Measurements from ENCODE around the gene CTF1.
"Not testable (repeated sequence)": the region's sequence is repeated elsewhere in the genome, so short reads cannot be mapped to it uniquely, and the experiment has no call there.

Gene CTF1, protein sequence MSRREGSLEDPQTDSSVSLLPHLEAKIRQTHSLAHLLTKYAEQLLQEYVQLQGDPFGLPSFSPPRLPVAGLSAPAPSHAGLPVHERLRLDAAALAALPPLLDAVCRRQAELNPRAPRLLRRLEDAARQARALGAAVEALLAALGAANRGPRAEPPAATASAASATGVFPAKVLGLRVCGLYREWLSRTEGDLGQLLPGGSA

DNA sequence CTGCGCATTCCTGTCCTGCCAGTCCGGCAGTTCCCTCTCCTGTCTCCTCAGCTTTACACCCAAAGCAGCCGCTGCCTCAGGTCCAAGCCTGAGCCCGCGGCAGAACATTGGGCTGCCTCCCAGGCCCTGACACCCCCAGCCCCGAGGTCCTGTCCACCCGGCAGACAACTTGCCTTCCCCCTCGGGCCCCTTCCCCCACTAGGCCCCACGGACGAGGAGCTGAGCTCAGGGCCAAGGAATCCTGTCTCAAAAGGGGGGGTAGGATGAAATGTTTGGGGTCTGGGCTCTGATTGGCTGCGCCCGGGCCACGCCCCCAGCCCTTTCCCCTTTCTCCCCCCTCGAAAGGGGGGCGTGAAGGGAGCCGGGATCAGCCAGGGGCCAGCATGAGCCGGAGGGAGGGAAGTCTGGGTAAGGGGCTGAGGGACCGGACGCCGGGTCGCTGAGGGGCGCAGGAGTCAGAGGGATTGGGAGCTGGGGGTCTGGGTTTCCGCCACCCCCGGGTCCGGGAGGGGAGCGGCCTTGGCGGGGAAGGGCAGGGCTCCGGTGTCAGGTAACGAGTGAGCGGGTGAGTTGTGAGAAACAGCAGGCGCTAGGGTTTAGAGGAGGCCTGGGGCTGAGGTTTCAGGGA, at the start of gene CTF1:
Gene CTF1 (plus strand): TSS at position 354 of the 628 bp plus-strand sequence. CDS start 30 bp downstream, at position 384.
- peak in 1 of 3 experiments; percentile 24 for DNase-seq (ENCODE audit: low read depth in 3 of 3)

DNA sequence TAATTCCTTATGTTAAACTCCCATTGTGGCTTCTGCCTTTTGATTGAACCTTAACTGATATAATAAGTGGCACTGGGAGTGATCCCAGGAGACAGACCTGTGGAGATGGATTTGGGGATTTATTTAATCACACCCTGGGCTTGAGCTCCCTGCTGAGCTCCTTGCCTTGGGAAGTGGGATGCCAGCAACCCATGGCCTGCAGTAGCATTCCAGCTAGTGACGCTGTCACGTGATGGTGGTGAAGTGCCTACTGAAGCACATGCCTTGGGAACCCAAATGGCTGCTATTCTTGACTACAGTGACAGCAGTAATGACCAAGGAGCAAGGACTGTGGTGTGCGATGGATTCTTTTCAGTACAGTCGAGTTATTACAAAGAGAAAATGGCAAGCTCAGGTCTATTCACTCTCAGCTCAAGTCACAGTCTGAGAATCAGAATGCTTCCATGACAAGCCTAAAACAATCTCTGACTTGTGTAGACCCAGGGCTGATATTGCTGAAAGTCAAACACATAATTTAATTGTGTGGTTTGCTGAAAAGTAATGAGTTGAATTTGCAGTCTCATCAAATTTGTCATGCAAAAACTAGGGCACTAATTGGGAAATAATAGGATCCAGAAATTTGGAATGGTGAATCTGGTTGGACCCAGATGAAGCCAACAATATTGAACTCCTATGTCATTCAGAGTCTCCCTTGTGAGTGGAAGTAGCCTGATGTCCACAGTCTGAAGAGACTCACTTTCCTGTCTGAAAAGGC, 49.6 kb upstream of the CTF1 start:
- DNase-seq (ENCODE audit: low read depth in 3 of 3) = no peak

DNA sequence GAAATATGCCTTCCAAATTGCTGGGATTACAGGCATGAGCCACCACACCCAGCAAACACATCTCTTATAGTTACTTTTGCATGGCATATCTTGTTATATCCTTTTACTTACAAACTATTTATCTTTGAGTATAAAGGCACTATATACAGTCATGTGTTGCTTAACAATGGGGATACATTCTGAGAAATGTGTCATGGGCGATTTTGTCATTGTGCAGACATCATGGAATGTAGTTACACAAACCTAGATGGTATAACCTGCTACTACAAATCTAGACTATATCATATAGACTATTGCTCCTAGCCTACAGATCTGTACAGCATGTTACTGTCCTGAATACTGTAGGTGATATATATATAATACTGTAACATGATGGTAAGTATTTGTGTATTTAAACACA, 46.2 kb upstream of the CTF1 start:
- no peak for DNase-seq (ENCODE audit: low read depth in 3 of 3)

DNA sequence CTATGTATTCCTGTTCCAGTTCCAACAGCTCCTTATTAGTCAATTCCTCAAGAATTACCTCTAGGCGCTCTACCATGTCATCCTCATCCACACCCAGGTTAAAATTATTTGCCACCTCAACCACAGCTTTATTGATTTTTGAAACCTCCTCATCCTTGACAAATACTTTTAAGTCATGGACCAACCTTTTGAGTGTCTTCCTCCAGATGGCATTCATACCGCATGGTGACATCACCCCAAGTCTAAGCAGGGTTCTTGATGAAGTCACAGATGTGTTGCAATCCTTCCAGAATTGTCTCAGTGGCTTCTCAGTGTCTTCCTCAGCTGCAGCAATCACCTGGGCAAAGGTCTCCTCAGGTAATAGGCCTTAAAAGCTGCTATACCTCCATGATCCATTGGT, 42.7 kb upstream of the CTF1 start:
- DNase-seq (ENCODE audit: low read depth in 3 of 3) = no peak

DNA sequence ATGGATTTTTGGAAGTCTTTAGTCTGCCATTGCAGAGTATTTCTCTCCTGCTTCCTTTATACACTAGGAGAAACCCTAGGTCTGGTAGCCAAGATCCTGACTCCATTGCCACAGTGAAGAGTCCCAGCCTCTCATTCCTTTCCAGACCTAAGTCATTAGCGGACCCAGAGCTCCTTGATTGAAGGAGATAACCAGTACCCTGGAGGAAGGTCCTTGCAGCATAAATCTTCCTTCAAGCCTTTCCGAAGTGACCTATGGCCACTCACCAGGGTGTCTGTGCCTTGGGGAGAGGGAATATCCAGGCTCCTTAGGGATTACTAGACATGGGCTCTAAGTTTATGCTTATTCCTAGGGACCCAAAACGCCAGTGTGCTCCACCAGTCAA, 38.3 kb upstream of the CTF1 start:
- no peak for DNase-seq (ENCODE audit: low read depth in 3 of 3)

DNA sequence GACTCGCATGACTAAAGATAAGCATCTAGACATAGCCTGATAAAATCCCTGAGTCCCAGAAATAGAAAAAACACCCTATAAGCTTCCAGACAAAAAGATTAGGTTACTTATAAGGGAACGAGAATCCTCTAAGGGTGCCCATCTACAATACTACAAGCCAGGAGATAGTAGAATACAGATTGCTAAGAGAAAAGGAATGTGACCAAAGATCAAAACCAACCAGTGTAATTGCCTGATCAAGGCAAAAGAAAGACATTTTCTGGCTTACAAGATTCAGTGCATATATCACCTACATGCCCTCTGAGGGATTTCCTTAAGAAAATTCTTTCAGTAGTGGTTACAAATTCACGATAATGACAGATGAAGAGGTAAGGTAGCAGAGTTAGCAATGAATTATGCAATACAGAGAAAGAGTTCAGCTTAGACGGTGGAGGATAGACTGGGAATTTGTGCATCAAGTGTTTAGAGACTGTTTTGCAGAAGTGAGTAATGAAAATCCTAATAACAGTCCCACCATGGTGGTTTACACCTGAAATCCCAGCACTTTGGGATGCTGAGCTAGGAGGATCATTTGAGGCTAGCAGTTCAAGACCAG, 37.5 kb upstream of the CTF1 start:
- DNase-seq (ENCODE audit: low read depth in 3 of 3) = no peak

DNA sequence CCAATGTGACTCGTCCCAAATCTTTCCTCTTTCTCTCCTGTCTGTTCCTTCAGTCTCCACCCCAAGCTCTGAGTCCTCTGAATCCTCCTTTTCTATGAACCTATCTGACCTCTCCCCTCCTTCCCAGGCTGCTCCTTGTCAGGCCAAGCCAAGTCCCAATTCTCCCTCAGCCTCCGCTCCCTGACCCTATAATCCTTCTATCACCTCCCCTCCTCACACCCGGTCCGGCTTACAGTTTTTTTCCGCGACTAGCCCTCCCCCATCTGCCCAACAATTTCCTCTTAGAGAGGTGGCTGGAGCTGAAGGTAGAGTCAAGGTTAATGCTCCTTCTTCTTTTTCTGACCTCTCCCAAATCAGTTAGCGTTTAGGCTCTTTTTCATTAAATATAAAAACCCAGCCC, 35.7 kb upstream of the CTF1 start:
- DNase-seq (ENCODE audit: low read depth in 3 of 3) = not testable (repeated sequence)

DNA sequence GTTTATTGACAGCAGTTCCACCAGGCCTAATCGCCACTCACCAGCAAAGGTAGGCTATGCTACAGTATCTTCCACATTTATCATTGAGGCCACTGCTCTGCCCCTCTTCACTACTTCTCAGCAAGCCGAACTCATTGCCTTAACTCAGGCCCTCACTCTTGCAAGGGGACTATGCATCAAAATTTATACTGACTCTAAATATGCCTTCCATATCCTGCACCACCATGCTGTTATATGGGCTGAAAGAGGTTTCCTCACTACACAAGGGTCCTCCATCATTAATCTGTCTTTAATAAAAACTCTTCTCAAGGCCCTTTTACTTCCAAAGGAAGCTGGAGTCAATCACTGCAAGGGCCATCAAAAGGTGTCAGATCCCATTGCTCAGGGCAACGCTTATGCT, 33.2 kb upstream of the CTF1 start:
- DNase-seq (ENCODE audit: low read depth in 3 of 3) = not testable (repeated sequence)

DNA sequence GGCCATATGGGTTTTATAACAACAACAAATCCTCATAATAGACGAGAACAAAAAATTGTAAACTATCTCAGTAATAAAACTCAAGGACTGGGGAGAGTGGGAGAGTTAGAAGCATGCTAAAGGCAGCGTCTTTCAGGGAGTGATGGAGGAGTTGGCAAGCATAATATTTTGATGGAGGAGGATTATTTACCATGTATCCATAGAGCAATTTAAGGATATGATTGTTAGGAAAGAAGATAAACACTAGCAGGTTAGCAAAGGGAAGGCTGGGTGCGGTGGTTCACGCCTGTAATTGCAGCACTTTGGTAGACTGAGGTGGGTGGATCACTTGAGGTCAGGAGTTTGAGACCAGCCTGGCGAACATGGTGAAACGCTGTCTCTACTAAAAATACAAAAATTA, 30.4 kb upstream of the CTF1 start:
- DNase-seq (ENCODE audit: low read depth in 3 of 3) = no peak

DNA sequence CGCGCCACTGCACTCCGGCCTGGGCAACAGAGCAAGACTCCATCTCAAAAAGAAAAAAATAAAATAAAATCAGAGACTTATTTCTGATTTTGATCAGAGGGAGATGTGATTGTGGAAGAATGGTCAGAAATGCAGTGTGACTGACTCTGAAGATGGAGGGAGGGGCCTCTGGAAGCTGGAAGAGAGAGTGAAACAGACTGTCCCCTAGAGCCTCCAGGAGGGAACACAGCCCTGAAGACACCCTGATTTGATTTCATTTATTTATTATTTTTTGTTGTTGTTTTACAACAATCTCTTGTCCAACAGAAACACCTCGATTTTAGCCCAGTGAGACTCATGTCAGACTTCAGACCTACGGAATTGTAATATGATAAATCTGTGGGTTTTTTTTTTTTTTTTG, 28.7 kb upstream of the CTF1 start:
- no peak for DNase-seq (ENCODE audit: low read depth in 3 of 3)

DNA sequence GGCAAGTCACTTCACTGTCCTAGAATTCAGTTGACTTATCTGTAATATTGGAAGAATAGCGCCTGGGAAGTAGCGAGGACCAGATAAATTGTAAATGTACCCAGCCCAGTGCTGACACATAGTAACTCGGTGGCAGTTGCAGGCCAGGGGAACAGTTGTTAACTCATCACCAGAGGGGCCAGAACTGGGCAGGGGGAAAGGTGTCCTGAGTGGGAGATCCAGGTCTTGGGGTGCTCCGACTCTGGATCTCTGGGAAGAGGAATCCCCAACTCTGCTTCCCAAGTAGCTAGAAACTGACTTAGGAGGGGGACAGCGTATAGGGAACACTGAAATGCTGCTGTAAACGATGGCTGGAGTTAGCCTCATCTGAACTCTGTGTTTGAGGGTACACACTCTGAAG, 25.5 kb upstream of the CTF1 start:
- no peak for DNase-seq (ENCODE audit: low read depth in 3 of 3)

DNA sequence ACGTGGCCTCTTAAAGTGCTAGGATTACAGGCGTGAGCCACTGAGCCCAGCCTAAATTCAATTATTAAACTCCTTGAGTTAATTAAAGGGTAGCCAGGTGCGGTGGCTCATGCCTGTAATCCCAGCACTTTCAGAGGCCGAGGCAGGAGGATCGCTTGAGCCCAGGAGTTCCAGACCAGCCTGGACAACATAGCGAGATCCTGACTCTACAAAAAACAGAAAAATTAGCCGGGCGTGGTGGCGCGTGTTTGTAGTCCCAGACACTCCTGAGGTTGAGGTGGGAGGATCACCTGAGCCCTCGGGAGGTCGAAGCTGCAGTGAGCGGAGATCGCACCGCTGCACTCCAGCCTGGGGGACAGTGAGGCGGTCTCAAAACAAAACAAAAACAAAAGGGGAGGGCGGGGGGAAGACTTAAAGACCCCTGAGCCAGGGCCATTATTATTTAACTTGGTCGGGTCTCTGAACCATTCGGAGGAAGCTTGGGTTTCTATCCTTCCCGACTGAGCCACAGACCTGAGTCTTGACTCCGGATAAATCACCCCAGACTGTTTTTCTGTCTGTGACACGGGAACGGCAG, 22.1 kb upstream of the CTF1 start:
- DNase-seq (ENCODE audit: low read depth in 3 of 3) = no peak

DNA sequence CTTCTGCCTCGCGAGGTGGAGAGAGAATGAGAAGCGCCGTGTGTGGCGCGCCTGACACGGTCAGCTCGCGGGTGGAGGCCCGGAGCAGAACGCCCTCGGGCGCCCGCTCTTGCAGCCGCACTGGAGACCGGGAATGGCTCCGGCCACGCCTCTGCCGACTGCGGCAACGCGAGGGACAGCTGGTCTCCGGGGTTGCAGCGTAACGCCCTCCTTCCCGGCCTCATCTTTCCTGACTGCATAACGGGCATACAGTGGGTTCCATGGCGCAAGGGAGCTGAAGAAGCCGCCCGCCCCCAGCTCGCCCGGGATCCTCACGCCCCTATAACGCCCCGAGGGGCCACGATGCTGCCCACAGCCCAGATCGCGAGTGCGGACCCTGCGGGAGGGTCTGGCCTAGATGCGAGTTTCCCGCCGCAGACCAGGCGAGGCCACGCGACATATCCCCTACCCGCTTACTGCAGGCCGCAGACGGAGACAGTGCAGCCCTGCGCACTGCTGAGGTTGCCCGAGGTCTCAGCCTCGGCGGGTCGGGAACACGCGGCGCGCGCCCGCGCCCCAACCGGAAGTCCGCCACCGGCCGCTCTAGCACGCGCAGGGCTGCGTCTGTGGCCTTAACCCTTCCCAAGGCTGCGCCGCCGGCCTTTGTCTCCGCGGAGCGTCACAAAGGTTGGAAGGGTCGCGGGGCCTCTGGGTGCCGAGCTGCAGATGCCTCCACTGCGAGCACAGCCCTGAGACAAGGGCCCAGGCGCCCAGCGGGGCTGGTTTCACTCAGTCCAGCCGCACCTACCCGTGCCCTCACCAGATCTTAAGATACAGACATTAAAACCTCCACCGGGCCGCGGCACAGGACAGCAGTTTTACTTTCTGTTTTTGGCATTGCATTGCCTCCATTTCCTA, 21.3 kb upstream of the CTF1 start:
- peak; percentile 82 to 89 (median 83) for DNase-seq (ENCODE audit: low read depth in 3 of 3)

DNA sequence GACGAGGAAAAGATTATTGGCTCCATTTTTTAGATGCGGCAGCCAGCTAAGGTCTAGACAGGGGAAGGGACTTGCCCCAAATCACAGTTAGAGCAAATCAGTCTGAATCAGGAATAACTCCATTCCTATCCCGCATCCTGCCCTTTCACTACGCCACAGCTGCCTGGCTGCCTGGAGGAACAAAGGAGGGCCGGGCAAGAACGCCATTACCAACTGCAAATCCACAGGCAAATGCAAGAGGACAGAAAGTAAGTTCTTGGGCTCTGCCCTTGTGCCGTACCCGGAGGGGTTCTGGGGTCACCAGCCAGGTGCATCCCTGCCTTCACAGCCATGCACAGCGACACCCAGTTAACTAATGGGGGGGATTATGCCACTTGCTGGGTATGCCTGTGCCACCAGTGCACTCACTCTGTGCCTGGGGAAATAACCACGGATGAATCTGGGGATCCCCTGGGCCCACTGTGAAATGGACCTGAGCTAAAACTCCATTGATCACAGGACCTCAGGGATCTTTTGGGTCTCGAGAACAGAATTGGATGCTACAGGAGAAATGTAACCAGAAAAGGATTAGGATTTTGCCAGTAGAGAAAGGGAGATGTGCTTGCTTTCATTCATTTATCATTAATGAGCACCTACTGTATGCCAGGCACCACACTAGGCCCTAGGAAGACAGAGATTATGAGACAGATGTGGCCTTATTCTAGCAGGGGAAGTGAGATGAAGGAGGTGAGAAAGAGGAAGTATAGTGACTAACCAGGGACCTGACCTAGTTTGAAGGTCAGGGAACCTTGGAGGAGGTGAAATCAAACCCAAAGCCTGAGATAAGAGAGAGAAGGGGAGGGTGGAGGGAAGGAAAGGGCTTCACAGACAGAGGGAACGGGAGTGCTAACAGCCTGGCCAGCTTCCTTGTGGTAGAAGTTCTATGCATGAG, 20.3 kb upstream of the CTF1 start:
- no peak for DNase-seq (ENCODE audit: low read depth in 3 of 3)

DNA sequence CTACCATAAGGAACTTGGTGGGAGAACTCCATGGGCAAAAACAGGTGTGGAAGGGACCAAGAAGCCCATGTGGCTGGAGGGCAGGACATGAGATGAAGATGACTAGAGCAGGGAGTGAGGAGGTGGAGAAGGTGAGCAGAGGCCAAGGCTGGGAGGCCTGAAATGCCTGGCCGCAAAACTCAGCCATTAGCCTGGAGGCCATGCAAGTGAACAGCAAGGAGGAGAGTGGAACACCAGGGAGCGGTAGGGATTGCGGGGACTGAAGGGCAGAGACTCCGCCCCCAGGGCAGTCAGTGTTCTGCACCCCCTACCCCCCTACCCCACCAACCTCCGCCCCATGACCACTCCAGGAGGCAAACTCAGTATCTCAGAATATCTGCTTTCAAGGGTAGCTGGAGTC, 19.5 kb upstream of the CTF1 start:
- no peak for DNase-seq (ENCODE audit: low read depth in 3 of 3)

DNA sequence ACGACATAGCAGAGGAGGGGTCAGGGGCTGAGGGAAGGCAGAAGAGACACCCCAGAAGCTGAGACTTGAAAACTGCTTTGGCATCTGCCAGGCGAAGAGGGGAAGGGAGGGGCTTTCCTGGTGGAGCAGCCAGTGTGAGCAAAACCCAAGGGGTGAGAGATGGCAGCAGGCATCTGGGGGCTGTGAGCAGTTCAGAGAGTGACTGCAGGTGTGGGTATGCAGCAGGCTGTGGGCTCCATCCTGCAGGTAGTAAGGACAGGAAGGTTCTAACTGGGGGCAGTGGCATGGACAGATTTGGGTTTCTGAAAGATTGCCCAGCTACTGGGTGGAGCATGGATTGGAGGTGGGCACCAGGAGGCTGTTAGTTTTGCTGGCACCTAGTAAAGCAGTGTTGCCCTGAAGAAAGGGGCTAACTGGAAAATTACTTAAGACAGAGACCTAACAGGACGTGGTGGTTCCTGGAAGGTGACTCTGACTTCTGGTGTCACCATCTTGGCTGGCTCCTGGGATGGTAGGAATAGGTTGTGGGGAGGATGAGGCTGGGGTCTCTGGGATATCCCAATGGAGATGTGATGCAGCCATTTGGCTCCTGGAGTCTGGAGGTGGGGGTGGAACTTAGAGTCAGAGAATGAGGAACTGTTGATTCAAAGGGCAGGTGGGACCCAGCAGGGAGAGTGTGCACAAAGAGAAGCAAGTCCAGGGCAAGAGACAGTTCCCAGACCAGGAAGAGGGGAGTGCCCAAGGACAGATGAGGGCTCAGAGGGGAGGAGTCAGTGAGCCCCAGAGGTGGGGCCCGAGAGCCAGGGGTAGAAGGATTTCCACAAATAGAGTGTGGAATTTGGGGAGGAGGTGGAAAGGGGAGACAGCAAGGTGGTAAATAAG, 13.7 kb upstream of the CTF1 start:
- DNase-seq (ENCODE audit: low read depth in 3 of 3) = no peak

DNA sequence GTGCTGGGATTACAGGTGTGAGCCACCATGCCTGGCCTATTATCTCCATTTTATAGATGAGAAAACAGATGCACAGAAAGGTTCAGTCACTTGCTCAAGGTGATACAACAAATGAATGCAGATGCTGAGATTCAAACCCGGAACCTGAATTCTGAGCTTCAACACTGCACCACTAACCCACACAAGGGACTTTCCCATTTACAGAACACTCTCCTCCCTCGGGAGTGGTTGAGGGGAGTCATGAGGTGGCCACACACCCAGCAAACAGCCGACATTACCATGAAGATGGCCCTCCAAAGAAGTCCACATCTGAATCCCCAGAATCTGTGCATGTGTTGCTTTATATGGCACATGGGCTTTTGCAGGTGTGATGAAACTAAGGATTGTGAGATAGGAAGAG, 11.7 kb upstream of the CTF1 start:
- no peak for DNase-seq (ENCODE audit: low read depth in 3 of 3)

DNA sequence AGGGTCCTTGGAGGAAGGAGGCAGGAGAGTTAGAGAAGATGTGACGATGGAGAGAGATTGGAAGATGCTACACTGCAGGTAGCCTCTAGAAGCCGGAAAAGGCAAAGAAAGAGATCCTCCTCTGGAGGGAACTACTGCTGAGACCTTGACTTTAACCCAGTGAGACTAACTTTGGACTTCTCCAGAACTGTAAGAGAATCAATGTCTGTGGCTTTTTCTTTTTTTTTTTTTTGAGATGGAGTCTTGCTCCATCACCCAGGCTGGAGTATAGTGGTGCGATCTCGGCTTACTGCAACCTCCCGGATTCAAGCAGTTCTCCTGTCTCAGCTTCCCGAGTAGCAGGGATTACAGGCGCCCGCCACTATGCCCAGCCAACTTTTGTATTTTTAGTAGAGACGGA, 11.2 kb upstream of the CTF1 start:
- no peak for DNase-seq (ENCODE audit: low read depth in 3 of 3)

DNA sequence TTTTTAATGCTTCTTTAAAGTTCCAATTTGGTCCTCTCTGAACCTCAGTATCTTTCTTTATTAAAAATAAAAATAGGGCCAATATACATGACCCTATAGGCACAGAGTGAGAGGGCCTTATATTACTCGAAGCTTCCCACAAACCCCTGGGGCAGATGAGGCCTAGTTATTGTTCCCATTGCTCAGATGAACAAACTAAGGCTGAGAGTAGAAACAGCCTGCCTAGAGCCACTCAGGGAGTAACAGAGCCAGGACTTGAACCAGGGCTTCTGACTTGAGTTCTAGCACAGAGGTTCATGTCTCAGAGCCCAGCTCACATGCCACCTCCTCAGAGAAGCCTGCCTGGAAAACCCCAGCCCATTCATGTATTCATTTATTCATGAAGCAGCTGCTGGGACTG, 10.3 kb upstream of the CTF1 start:
- DNase-seq (ENCODE audit: low read depth in 3 of 3) = no peak

All from stimulated activated CD4-positive, alpha-beta T cell treated with anti-CD3 and anti-CD28 coated beads, TNF-alpha, amount 100 ng/mL, for 24 hours (primary cell).